ENCODE measurements around the gene DDX56. TPM values are rescaled to one million over a fixed set of nuclear protein-coding genes. Genes with fewer than 3 reads are reported as not detected.

Gene DDX56, protein sequence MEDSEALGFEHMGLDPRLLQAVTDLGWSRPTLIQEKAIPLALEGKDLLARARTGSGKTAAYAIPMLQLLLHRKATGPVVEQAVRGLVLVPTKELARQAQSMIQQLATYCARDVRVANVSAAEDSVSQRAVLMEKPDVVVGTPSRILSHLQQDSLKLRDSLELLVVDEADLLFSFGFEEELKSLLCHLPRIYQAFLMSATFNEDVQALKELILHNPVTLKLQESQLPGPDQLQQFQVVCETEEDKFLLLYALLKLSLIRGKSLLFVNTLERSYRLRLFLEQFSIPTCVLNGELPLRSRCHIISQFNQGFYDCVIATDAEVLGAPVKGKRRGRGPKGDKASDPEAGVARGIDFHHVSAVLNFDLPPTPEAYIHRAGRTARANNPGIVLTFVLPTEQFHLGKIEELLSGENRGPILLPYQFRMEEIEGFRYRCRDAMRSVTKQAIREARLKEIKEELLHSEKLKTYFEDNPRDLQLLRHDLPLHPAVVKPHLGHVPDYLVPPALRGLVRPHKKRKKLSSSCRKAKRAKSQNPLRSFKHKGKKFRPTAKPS
- total RNA-seq, result 100 to 1,000 TPM; 142 to 154 TPM

DNA sequence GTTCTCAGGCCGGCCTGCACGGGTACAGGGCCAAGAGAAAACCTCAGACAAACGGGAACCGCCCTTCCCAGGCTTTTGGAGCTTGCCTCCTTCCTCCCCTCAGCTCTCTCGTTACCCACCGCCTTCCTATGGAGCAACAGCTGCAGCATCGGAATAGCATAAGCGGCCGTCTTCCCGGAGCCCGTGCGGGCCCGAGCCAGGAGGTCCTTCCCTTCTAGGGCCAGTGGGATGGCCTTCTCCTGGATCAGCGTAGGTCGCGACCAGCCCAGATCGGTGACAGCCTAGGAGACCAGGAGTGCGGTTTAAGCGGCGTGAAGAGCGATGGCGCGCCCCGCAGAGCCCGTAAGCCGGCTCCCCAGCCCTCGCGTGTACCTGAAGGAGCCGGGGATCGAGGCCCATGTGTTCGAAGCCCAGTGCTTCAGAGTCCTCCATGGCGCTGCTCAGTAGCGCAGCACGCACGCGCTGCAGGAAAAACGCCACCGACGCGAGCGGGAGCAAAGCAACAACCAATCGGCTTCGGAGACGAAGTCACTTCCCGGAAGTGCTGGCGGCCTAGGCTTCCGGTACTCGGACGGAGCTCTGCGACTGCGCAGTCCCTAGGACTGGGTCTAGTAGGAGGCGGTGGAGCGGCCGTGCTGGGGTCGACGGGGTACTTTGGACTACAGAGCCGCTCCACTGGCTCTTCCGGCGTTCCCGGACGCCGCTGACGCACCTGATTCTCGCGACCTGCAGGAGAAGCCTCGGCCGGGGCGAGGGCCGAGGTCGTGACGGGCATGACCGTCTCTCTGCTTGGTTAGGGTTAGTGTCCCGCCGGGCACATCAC, at the start of gene DDX56:
Gene DDX56 (minus strand): TSS at position 445 of the 823 bp plus-strand sequence. CDS start 13 bp downstream, at position 432.
- peaks cover 52% of the 10 kb centered on the region for H3K36me3 Mint-ChIP-seq
- H3K4me1 Mint-ChIP-seq, result peaks cover 42% of the 10 kb centered on the region
- H3K9me3 Mint-ChIP-seq, result no peaks in the 10 kb centered on the region
- H3K4me3 Mint-ChIP-seq, result peak within 1 kb of the TSS; percentile 89
- peak; percentile 93 for DNase-seq
- H3K27me3 Mint-ChIP-seq, result no peaks in the 10 kb centered on the region
- H3K27ac Mint-ChIP-seq, result peak within 1 kb of the TSS; percentile 96

DNA sequence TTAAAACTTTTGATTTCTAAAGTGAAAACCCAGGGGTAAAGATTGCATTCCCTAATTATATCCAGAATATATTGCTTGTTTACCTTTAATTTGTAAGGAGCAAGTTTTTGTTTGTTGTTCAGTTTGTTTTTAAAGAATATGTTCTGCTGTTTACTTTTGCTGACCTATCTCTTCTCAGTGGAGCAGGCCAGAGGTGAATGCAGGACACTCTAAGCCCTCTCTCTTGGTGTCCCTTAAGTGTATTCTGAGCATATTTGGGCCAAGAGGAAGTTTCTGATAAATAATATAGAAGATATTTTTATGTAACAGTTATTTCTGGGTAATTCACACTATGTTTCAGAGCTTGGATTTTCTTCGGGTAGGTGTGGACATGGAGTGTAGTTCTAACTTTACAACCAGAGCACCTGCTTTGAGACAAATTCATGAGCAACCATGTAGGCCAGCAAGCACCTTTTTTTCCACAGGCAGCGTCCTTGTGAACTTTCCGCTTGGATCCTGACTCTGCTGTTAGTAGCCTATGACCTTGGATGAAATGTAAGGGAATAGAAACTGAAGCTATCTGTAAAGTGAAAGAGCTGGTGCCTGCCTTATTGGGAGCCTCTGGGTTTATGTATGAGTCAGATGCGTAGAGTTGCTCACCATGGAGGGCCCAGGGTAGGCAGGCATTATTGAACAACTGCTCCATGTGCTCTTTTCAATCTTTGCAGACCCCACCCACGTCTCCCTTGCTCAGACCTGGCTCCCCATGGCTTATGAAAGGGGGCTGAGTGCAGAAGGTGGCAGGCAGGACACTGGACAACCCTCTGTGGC, 48.8 kb upstream of the DDX56 start:
- H3K9me3 Mint-ChIP-seq, result no peaks in the 10 kb centered on the region
- H3K36me3 Mint-ChIP-seq, result peaks cover 37% of the 10 kb centered on the region
- no peaks in the 10 kb centered on the region for H3K27me3 Mint-ChIP-seq
- H3K4me1 Mint-ChIP-seq, result peaks cover 65% of the 10 kb centered on the region
- peak; percentile 54 for DNase-seq
- H3K27ac Mint-ChIP-seq, result peak overlapping the region; percentile 83
- H3K4me3 Mint-ChIP-seq, result peak overlapping the region; percentile 5

DNA sequence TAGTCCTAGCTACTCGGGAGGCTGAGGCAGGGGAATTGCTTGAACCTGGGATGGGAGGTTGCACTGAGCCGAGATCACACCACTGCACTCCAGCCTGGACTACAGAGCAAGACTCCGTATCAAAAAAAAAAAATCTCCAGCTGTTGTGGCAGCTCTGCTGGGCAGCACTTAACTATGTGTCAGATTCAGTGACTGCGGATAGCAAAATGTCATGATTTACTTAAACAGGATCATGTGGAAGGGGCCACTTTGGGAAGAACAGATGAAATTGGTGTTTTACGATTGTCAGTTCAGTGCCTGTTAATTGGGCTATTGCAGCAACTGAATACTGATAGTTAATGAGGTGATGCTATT, 48.0 kb upstream of the DDX56 start:
- Mint-ChIP-seq H3K27me3 (no peaks in the 10 kb centered on the region), H3K4me3 (no peak overlapping the region), H3K4me1 (peaks cover 72% of the 10 kb centered on the region), H3K36me3 (peaks cover 37% of the 10 kb centered on the region), H3K27ac (peak overlapping the region; percentile 61), H3K9me3 (no peaks in the 10 kb centered on the region)
- DNase-seq, result no peak

DNA sequence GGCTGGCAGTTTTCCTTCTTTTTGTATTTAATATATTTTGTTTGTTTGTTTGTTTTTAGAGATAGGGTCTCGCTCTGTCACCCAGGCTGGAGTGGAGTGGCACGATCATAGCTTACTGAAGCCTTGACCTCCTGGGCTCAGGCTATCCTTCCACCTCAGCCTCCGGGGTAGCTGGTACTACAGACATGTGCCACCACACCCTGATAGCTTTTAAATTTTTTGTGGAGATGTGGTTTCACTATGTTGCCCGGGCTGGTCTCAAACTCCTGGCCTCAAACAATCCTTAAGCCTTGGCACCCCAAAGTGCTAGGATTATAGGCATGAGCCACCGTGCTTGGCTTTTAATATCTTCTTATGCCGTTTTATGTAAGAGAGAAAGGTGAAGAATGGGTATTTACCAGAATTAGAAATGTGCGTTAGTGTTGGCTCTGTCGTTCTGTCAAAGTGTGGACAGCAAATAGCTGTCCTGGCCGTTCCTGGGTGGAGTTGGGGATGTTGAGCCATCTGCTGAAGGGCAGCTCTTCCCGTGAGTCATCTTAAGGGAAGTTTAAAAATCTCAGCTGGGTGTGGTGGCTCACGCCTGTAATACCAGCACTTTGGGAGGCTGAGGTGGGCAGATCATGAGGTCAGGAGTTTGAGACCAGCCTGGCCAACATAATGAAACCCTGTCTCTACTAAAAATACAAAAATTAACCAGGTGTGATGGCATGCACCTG, 47.5 kb upstream of the DDX56 start:
- DNase-seq, result no peak
- no peaks in the 10 kb centered on the region for H3K27me3 Mint-ChIP-seq
- H3K27ac Mint-ChIP-seq, result peak overlapping the region; percentile 61
- no peak overlapping the region for H3K4me3 Mint-ChIP-seq
- H3K4me1 Mint-ChIP-seq, result peaks cover 73% of the 10 kb centered on the region
- H3K36me3 Mint-ChIP-seq, result peaks cover 37% of the 10 kb centered on the region
- H3K9me3 Mint-ChIP-seq, result no peaks in the 10 kb centered on the region

DNA sequence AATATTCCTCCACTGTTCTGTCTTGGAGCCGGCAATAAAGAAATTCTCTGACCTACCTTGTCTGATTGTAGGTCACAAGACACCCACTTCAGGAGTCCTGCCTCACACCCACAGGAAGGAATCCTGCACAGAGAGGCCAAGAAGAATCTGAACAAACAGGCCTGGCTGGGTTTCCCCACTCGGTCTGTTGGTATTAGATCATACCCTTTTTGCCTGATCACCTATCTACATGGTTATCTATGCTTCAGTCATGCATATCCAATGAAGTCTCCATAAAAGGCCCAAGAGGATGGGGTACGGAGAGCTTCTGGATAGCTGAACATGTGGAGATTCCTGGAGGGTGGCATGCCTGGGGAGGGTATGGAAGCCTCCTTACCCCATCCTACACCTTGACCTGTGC, 45.0 kb upstream of the DDX56 start:
- peaks cover 33% of the 10 kb centered on the region for H3K36me3 Mint-ChIP-seq
- peak overlapping the region; percentile 89 for H3K27ac Mint-ChIP-seq
- no peaks in the 10 kb centered on the region for H3K27me3 Mint-ChIP-seq
- no peak overlapping the region for H3K4me3 Mint-ChIP-seq
- H3K4me1 Mint-ChIP-seq, result peaks cover 74% of the 10 kb centered on the region
- no peaks in the 10 kb centered on the region for H3K9me3 Mint-ChIP-seq
- no peak for DNase-seq

DNA sequence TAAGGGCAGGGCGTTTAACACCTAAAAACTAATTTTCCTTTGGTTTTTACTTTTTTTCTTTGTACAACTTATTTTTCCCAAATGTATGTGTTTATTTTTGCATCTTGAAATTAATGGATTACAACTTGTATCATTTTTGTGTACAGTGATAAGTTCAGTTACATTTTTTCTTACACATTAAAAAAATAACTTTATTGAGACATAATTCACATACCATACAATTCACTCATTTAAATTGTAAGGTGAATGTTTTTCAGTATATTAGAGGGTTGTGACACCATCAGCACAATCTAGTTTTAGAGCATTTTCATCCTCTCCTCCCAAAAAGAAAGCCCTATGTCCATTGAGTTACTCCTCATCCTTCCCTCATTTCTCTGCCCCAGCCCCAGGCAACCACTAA, 44.3 kb upstream of the DDX56 start:
- H3K4me1 Mint-ChIP-seq, result peaks cover 68% of the 10 kb centered on the region
- H3K4me3 Mint-ChIP-seq, result no peak overlapping the region
- no peak for DNase-seq
- H3K27me3 Mint-ChIP-seq, result no peaks in the 10 kb centered on the region
- peak overlapping the region; percentile 89 for H3K27ac Mint-ChIP-seq
- no peaks in the 10 kb centered on the region for H3K9me3 Mint-ChIP-seq
- H3K36me3 Mint-ChIP-seq, result peaks cover 29% of the 10 kb centered on the region

DNA sequence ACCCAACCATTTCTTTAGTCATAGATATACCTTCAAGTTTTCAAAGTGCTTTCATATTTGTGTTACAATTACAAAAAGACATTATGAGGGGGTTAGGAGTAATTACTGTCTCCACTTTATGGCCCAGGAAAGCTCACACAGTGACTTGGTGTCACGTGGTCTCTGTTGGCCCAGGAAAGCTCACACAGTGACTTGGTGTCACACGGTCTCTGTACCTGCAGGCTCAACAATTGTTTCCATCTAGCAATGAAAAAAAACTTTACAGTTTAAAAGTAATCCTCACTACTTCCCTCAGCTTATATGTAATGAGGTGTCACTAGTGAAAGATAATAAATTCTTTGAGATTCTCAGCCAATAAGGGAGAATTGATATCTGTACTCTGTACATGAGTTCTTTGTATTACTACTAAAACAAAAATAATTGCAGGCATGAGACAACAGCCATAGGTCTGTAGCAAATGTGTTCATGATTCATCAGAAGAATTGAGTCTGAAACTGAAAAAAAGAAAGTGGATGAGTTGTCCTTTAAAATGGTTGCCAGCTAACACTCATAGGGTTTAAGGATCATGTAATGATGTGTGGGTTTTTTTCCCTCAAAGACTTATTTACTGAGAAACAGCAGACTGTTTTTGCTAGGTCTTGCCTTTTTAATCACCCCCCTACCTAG, 43.6 kb upstream of the DDX56 start:
- Mint-ChIP-seq H3K9me3 (no peaks in the 10 kb centered on the region), H3K4me3 (peak overlapping the region; percentile 64), H3K27me3 (no peaks in the 10 kb centered on the region), H3K4me1 (peaks cover 62% of the 10 kb centered on the region), H3K36me3 (peaks cover 27% of the 10 kb centered on the region), H3K27ac (peak overlapping the region; percentile 89)
- DNase-seq, result no peak

DNA sequence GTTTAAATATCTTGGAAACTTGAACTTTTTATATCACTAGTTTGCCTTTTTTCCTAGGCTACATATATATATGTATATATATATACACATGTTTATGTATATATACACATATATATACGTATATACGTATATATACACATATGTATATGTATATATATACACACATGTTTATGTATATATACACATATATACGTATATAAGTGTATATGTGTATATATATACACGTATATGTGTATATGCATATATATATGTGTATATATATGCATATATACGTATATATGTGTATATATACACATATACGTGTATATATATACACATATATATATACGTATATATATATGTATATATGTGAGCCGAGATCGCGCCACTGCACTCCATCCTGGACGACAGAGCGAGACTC, 42.8 kb upstream of the DDX56 start:
- H3K9me3 Mint-ChIP-seq, result no peaks in the 10 kb centered on the region
- H3K36me3 Mint-ChIP-seq, result peaks cover 24% of the 10 kb centered on the region
- no peak overlapping the region for H3K4me3 Mint-ChIP-seq
- H3K27ac Mint-ChIP-seq, result no peak overlapping the region
- no peaks in the 10 kb centered on the region for H3K27me3 Mint-ChIP-seq
- no peak for DNase-seq
- H3K4me1 Mint-ChIP-seq, result peaks cover 59% of the 10 kb centered on the region

DNA sequence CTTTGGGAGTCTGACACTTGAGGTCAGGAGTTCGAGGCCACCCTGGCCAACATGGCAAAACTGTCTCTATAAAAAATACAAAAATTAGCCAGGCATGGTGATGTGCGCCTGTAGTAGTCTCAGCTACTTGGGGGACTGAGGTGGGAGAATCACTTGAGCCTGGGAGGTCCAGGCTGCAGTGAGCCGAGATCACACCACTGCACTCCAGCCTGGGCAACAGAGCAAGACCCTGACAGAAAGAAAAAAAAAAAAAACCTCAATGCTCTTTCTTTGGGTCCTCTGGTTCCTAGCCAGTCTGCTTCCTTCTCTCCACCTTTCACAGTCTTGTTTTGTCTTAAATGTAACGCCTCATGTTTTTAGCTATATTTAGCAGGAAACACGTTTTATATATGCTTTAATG, 42.1 kb upstream of the DDX56 start:
- no peak for DNase-seq
- H3K4me1 Mint-ChIP-seq, result peaks cover 51% of the 10 kb centered on the region
- H3K36me3 Mint-ChIP-seq, result peaks cover 17% of the 10 kb centered on the region
- no peaks in the 10 kb centered on the region for H3K27me3 Mint-ChIP-seq
- peak overlapping the region; percentile 20 for H3K27ac Mint-ChIP-seq
- H3K9me3 Mint-ChIP-seq, result no peaks in the 10 kb centered on the region
- H3K4me3 Mint-ChIP-seq, result no peak overlapping the region

DNA sequence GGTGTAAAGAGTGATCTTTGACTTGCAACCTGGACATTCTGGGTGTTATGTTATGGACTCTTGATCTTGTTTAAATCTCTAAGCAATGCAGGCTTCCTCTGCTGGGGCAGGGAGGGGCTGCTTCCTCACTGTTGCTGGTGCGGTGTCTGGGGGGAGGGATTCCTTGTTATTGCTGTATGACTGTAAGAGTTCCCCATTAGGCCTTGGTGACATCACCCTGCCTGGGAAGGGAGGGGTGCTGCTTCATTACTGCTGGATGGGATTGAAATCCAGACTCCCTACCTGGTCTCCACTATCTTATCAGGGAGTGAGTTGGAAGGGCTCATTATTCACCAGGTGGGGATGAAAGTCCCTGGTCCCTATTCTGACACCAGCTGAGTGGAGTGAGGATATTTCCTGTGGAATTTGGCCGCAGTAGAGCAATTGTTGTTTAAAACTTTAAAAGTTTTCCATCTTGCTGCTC, 41.5 kb upstream of the DDX56 start:
- no peak overlapping the region for H3K27ac Mint-ChIP-seq
- no peaks in the 10 kb centered on the region for H3K27me3 Mint-ChIP-seq
- H3K4me1 Mint-ChIP-seq, result peaks cover 51% of the 10 kb centered on the region
- H3K9me3 Mint-ChIP-seq, result no peaks in the 10 kb centered on the region
- peaks cover 18% of the 10 kb centered on the region for H3K36me3 Mint-ChIP-seq
- no peak for DNase-seq
- no peak overlapping the region for H3K4me3 Mint-ChIP-seq

DNA sequence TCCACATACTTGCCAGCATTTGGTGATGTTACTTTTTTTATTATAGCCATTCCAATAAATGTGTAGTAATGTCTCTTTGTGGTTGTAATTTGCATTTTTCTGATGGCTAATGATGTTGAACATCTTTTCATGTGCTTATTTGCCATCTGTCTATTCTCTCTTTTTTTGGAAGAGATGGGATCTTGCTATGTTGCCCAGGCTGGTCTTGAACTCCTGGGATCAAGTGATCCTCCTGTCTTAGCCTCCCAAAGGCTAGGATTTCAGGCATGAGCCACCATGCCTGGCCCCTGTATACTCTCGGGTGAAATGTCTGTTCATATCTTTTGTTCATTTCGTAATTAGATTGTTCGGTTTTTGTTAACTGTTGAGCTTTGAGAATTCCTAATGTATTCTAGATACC, 36.1 kb upstream of the DDX56 start:
- H3K9me3 Mint-ChIP-seq, result no peaks in the 10 kb centered on the region

DNA sequence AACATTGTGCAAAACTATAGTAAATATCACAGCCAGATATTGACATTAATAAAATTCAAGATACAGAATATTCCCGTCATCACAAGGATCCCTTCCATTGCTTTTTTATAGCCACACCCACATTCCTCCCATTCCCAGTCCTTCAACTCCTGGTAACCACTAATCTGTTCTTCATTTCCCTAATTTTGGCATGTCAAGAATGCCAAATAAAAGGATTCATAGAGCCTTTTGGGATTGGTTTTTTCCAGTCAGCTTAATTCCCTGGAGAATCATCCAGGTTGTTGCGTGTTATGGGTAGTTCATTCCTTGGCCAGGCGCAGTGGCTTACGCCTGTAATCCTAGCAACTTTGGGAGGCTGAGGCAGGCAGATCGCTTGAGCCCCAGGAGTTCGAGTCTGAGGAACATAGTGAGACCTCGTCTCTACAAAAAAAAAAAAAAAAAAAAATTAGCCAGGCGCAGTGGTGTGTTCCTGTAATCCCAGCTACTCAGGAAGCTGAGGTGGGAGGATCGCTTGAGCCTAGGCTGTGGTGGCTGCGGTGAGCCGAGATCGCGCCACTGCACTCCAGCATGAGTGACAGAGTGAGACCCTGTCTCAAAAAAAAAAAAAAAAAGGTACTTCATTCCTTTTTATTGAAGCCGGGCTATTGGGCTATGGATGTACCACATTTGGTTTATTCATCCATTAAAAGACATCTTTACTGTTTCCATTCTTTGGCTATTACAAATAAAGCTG, 35.4 kb upstream of the DDX56 start:
- peak overlapping the region; percentile 29 for H3K27ac Mint-ChIP-seq
- H3K4me1 Mint-ChIP-seq, result peaks cover 32% of the 10 kb centered on the region
- no peaks in the 10 kb centered on the region for H3K9me3 Mint-ChIP-seq
- peak; percentile 24 for DNase-seq
- H3K27me3 Mint-ChIP-seq, result peaks cover 4% of the 10 kb centered on the region
- peaks cover 18% of the 10 kb centered on the region for H3K36me3 Mint-ChIP-seq
- H3K4me3 Mint-ChIP-seq, result peak overlapping the region; percentile 41

More for the DNA sequence above, 36.1 kb upstream of the DDX56 start:
- Mint-ChIP-seq H3K27me3 (peaks cover 4% of the 10 kb centered on the region), H3K27ac (no peak overlapping the region), H3K36me3 (peaks cover 23% of the 10 kb centered on the region), H3K4me3 (no peak overlapping the region), H3K4me1 (peaks cover 37% of the 10 kb centered on the region)
- no peak for DNase-seq

Data from activated naive CD8-positive, alpha-beta T cell treated with anti-CD3 and anti-CD28 coated beads for 36 hours (primary cell).